IMR-90 (cell line): Measurements from ENCODE around the gene GBE1. TPM values are rescaled to one million over a fixed set of nuclear protein-coding genes. Genes with fewer than 3 reads are reported as not detected.

Experiments used
- ATAC-seq: fragments of 200-7000 bp; cut with Tn5 transposase; 2 replicates; pipeline ENCODE4 v1.9.1; 2020; ENCODE audit warnings: low read depth, mild to moderate bottlenecking, moderate library complexity
- BruUV-seq: library from RNA; stranded (reverse); fragments of 400-500 nt; replicated peaks from 2 replicates; lab custom pipeline; 2021; lab: Mats Ljungman, UMichigan
- CTCF ChIA-PET: fragments of 300-600 bp; formaldehyde crosslinking; extraction: SDS; loops from one replicate; lab custom pipeline; 2021; ENCODE audit warnings: antibody characterized with exemption; lab: Yijun Ruan, JAX
- POLR2A ChIA-PET: fragments of 300-600 bp; sonication (Branson Sonifier 250); formaldehyde crosslinking; loops from one replicate; lab custom pipeline; 2022; ENCODE audit warnings: antibody characterized with exemption; ENCODE audit not compliant: unreplicated experiment; lab: Charles Lee
- DNase-seq: peaks from one replicate; pipeline ENCODE4 v3.0.0; 2013
- H2AFZ ChIP-seq: replicated peaks from 2 replicates; pipeline ENCODE3; 2013; ENCODE audit warnings: low read length, mild to moderate bottlenecking; ENCODE audit not compliant: poor library complexity
- H2AK5ac ChIP-seq: 2 replicates; pipeline ENCODE4 v1.6.1; 2013; ENCODE audit warnings: low read depth, low read length, inconsistent platforms
- H2AK9ac ChIP-seq: replicated peaks from 2 replicates; pipeline ENCODE3; 2013; ENCODE audit warnings: mild to moderate bottlenecking, low read depth, low read length, moderate library complexity; ENCODE audit not compliant: poor library complexity
- H2BK120ac ChIP-seq: 2 replicates; pipeline ENCODE4 v1.6.1; 2013; ENCODE audit warnings: low read depth, low read length, inconsistent platforms
- H2BK15ac ChIP-seq: 3 replicates; pipeline ENCODE4 v1.6.1; 2013; ENCODE audit warnings: low read depth, low read length, inconsistent platforms
- H2BK20ac ChIP-seq: 2 replicates; pipeline ENCODE4 v1.6.1; 2013; ENCODE audit warnings: low read depth, mild to moderate bottlenecking, inconsistent platforms, low read length, moderate library complexity
- H2BK5ac ChIP-seq: 2 replicates; pipeline ENCODE4 v1.6.1; 2013; ENCODE audit warnings: mild to moderate bottlenecking, low read depth, low read length, inconsistent platforms; ENCODE audit not compliant: poor library complexity, severe bottlenecking
- H3K14ac ChIP-seq: replicated peaks from 2 replicates; pipeline ENCODE4 v1.6.1; 2013; ENCODE audit warnings: low read depth, low read length, inconsistent platforms
- H3K18ac ChIP-seq: 2 replicates; pipeline ENCODE4 v1.6.1; 2013; ENCODE audit warnings: low read depth, low read length, control low read depth
- H3K23ac ChIP-seq: 2 replicates; pipeline ENCODE4 v1.6.1; 2013; ENCODE audit warnings: low read depth, low read length, inconsistent platforms
- H3K27ac ChIP-seq: 2 replicates; pipeline ENCODE4 v1.5.1; 2013; ENCODE audit warnings: mild to moderate bottlenecking, control low read depth, low read length; ENCODE audit not compliant: insufficient read depth
- H3K27me3 ChIP-seq: 2 replicates; pipeline ENCODE4 v1.6.1; 2013; ENCODE audit warnings: low read length; ENCODE audit not compliant: control insufficient read depth, insufficient read depth
- H3K36me3 ChIP-seq: 2 replicates; pipeline ENCODE4 v1.6.1; 2013; ENCODE audit warnings: low read length, mixed read lengths; ENCODE audit not compliant: control insufficient read depth, insufficient read depth
- H3K4ac ChIP-seq: 2 replicates; pipeline ENCODE4 v1.6.1; 2013; ENCODE audit warnings: low read depth, low read length, inconsistent platforms
- H3K4me1 ChIP-seq: 2 replicates; pipeline ENCODE4 v1.6.1; 2013; ENCODE audit warnings: low read length, mixed read lengths; ENCODE audit not compliant: control insufficient read depth, insufficient read depth
- H3K4me2 ChIP-seq: 2 replicates; pipeline ENCODE4 v1.6.1; 2013; ENCODE audit warnings: low read depth, mild to moderate bottlenecking, control low read depth, low read length, moderate library complexity
- H3K4me3 ChIP-seq: 2 replicates; pipeline ENCODE4 v1.5.1; 2013; ENCODE audit warnings: low read depth, mild to moderate bottlenecking, control low read depth, low read length, moderate library complexity; ENCODE audit not compliant: insufficient read depth
- H3K56ac ChIP-seq: 2 replicates; pipeline ENCODE4 v1.6.1; 2013; ENCODE audit warnings: low read length, inconsistent platforms; ENCODE audit not compliant: insufficient read depth; ENCODE audit errors: extremely low read depth
- H3K79me1 ChIP-seq, 2 experiments: 2 replicates each; pipeline ENCODE4 v1.6.1; 2013; ENCODE audit warnings: low read length in 2 of 2, inconsistent platforms in 1 of 2, low read depth in 1 of 2
- H3K9ac ChIP-seq: 2 replicates; pipeline ENCODE4 v1.6.1; 2013; ENCODE audit warnings: low read depth, low read length, control low read depth
- H3K9me1 ChIP-seq: 2 replicates; pipeline ENCODE4 v1.6.1; 2013; ENCODE audit warnings: low read length, inconsistent platforms; ENCODE audit not compliant: insufficient read depth
- H3K9me3 ChIP-seq: 2 replicates; pipeline ENCODE4 v1.6.1; 2013; ENCODE audit warnings: low read length; ENCODE audit not compliant: control insufficient read depth, insufficient read depth
- H4K20me1 ChIP-seq: 2 replicates; pipeline ENCODE4 v1.6.1; 2013; ENCODE audit warnings: low read length, inconsistent platforms; ENCODE audit not compliant: insufficient read depth
- H4K5ac ChIP-seq: 2 replicates; pipeline ENCODE4 v1.6.1; 2013; ENCODE audit warnings: mild to moderate bottlenecking, low read depth, low read length, control low read depth
- H4K8ac ChIP-seq, 2 experiments: 2 replicates each; pipeline ENCODE4 v1.6.1; 2013; ENCODE audit warnings: low read depth in 2 of 2, low read length in 2 of 2, control low read depth in 1 of 2, inconsistent platforms in 1 of 2
- H4K91ac ChIP-seq: 2 replicates; pipeline ENCODE4 v1.6.1; 2013; ENCODE audit warnings: low read depth, low read length, inconsistent platforms; ENCODE audit not compliant: insufficient read depth
- CEBPB ChIP-seq: IDR thresholded peaks from 2 replicates; pipeline ENCODE4 v1.6.1; 2012; ENCODE audit warnings: low read depth, low read length, improper control_type of control experiment
- NFE2L2 ChIP-seq: fragments of 150-350 bp; IDR thresholded peaks from 2 replicates; pipeline ENCODE4 v1.6.1; 2016; ENCODE audit warnings: low read depth, mild to moderate bottlenecking, low read length
- POLR2A ChIP-seq: IDR thresholded peaks from 2 replicates; pipeline ENCODE4 v1.6.1; 2012; ENCODE audit warnings: mild to moderate bottlenecking, low read depth, low read length
- RAD21 ChIP-seq: IDR thresholded peaks from 2 replicates; pipeline ENCODE4 v1.6.1; 2012; ENCODE audit warnings: low read length, improper control_type of control experiment
- SMC3 ChIP-seq: fragments of 150-350 bp; IDR thresholded peaks from 2 replicates; pipeline ENCODE4 v1.6.1; 2016; ENCODE audit warnings: low read depth, mild to moderate bottlenecking, antibody characterized with exemption, low read length, moderate library complexity
- WGBS, 2 experiments: methylation state at CpG; one replicate each; pipeline versions ENCODE4 v1.1.5 to v1.1.7; 2013; ENCODE audit warnings: missing lambda C conversion rate in 2 of 2; ENCODE audit not compliant: insufficient read length in 1 of 2; ENCODE audit errors: extremely low coverage in 2 of 2; 5-methylcytosine and 5-hydroxymethylcytosine counted together
- dilution Hi-C: fragments of 300-500 bp; cut with HindIII; formaldehyde crosslinking; loops from one replicate; pipeline ENCODE4 v1.14.3; 2018; ENCODE audit warnings: low sequenced_read_pairs; ENCODE audit not compliant: unreplicated experiment
- in situ Hi-C: fragments of 300-500 bp; cut with MboI; formaldehyde crosslinking; loops from 3 replicates; pipeline ENCODE4 v1.14.3; 2019; ENCODE audit warnings: low sequenced_read_pairs, inconsistent platforms, mixed read lengths
- intact Hi-C: fragments of 100-400 bp; cut with micrococcal nuclease; formaldehyde crosslinking; loops from 2 replicates; pipeline ENCODE4 v1.10.0; 2022
- polyA plus RNA-seq, 3 experiments: library from polyadenylated mRNA; depleted of rRNA; stranded (reverse); fragments of >200 nt; gene quantifications; 2 replicates each; pipeline ENCODE4 v1.2.3, GENCODE V29; 2012; ENCODE audit warnings: low replicate concordance in 1 of 3
- total RNA-seq: library from RNA; depleted of rRNA; stranded (reverse); fragments of >200 nt; gene quantifications from 2 replicates; pipeline ENCODE4 v1.2.3, GENCODE V29; 2012
- TF ChIP-seq, protein P1 (sequence below): conservative IDR thresholded peaks from 2 replicates; pipeline ENCODE4 v1.5.1; 2012; ENCODE audit warnings: mild to moderate bottlenecking, low read depth, low read length, improper control_type of control experiment

Gene GBE1
- total and polyA plus RNA-seq, 2 of the 4 experiments (the other 2 are of a cell fraction) = 36.7 to 90.3 TPM

GRCh38 chr3:81442758-81443456, 318.5 kb downstream of the GBE1 start:
- H3K14ac ChIP-seq = no peak overlapping the region
- H3K4ac ChIP-seq = no peak overlapping the region
- ChIA-PET CTCF (interaction anchor here (0.6 kb wide), 1 partner anchor 9 kb away, joined by 4 read pairs; no protein-coding TSS in a partner anchor), POLR2A (no interaction called here)
- H3K9me3 ChIP-seq = no peaks in the 10 kb centered on the region
- no peak overlapping the region for H3K4me2 ChIP-seq
- H2AK9ac ChIP-seq = no peak overlapping the region
- H4K5ac ChIP-seq = no peak overlapping the region
- H2AK5ac ChIP-seq = no peak overlapping the region
- no TSS peak for BruUV-seq
- H3K36me3 ChIP-seq = no peaks in the 10 kb centered on the region
- no peak overlapping the region for H2BK15ac ChIP-seq
- in situ Hi-C loops (no loop called here), intact Hi-C loops (no loop called here), dilution Hi-C loops (no loop called here)
- H2BK20ac ChIP-seq = no peak overlapping the region
- H3K4me3 ChIP-seq = no peak overlapping the region
- H3K56ac ChIP-seq = no peak overlapping the region
- TF ChIP-seq CEBPB = no peak
- no peak for TF ChIP-seq SMC3
- TF ChIP-seq, protein P1, sequence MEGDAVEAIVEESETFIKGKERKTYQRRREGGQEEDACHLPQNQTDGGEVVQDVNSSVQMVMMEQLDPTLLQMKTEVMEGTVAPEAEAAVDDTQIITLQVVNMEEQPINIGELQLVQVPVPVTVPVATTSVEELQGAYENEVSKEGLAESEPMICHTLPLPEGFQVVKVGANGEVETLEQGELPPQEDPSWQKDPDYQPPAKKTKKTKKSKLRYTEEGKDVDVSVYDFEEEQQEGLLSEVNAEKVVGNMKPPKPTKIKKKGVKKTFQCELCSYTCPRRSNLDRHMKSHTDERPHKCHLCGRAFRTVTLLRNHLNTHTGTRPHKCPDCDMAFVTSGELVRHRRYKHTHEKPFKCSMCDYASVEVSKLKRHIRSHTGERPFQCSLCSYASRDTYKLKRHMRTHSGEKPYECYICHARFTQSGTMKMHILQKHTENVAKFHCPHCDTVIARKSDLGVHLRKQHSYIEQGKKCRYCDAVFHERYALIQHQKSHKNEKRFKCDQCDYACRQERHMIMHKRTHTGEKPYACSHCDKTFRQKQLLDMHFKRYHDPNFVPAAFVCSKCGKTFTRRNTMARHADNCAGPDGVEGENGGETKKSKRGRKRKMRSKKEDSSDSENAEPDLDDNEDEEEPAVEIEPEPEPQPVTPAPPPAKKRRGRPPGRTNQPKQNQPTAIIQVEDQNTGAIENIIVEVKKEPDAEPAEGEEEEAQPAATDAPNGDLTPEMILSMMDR = no peak
- no peak for TF ChIP-seq POLR2A
- no peak for TF ChIP-seq NFE2L2
- no peak for TF ChIP-seq RAD21
- H3K4me1 ChIP-seq = no peaks in the 10 kb centered on the region
- no peak for DNase-seq
- H2BK5ac ChIP-seq = no peak overlapping the region
- H4K8ac ChIP-seq = no peak overlapping the region
- WGBS, 2 experiments = no CpG with 5 or more reads among the region's 9 CpGs
- H3K9ac ChIP-seq = no peak overlapping the region
- no peaks in the 10 kb centered on the region for H3K9me1 ChIP-seq
- no peak overlapping the region for H4K91ac ChIP-seq
- no peak overlapping the region for H3K18ac ChIP-seq
- H3K27me3 ChIP-seq = no peaks in the 10 kb centered on the region
- H2BK120ac ChIP-seq = no peak overlapping the region
- no peak overlapping the region for H2AFZ ChIP-seq
- no peaks in the 10 kb centered on the region for H3K79me1 ChIP-seq
- no peak overlapping the region for H3K23ac ChIP-seq
- no peaks in the 10 kb centered on the region for H4K20me1 ChIP-seq
- no peak for ATAC-seq
- no peak overlapping the region for H3K27ac ChIP-seq
